Transverse colon (tissue), 4 donors: ENCODE results near the gene HOXB4.

ENCODE experiments used
- POLR2AphosphoS5 ChIP-seq, 3 donors: sonication (generic); formaldehyde crosslinking; IDR thresholded peaks; one replicate each; pipeline ENCODE4 v1.6.1; 2016; ENCODE audit warnings: antibody characterized with exemption in 3 of 3
- TF ChIP-seq, protein P1 (sequence below), 5 experiments: fragments of 200-600 bp in 3 of 5; fragments of 450-650 bp in 2 of 5; sonication (generic) in 3 of 5; IDR thresholded peaks; 1 replicate in 2 of 5; 2 replicates in 3 of 5; pipeline ENCODE4 v1.5.1; 2016 to 2017; ENCODE audit warnings: antibody characterized with exemption in 5 of 5, inconsistent platforms in 3 of 5, mild to moderate bottlenecking in 2 of 5, moderate library complexity in 1 of 5

GRCh38 chr17:48623583-48623982, 45.4 kb upstream of the HOXB4 start:
- TF ChIP-seq, protein P1, sequence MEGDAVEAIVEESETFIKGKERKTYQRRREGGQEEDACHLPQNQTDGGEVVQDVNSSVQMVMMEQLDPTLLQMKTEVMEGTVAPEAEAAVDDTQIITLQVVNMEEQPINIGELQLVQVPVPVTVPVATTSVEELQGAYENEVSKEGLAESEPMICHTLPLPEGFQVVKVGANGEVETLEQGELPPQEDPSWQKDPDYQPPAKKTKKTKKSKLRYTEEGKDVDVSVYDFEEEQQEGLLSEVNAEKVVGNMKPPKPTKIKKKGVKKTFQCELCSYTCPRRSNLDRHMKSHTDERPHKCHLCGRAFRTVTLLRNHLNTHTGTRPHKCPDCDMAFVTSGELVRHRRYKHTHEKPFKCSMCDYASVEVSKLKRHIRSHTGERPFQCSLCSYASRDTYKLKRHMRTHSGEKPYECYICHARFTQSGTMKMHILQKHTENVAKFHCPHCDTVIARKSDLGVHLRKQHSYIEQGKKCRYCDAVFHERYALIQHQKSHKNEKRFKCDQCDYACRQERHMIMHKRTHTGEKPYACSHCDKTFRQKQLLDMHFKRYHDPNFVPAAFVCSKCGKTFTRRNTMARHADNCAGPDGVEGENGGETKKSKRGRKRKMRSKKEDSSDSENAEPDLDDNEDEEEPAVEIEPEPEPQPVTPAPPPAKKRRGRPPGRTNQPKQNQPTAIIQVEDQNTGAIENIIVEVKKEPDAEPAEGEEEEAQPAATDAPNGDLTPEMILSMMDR (IDR thresholded peaks at IDR 0.05) = no peak
- peak in 1 of 3 donors; percentile 3 for TF ChIP-seq POLR2AphosphoS5 (IDR thresholded peaks at IDR 0.05)
